OCI-LY3 (cell line): ENCODE data around the gene AFDN.

Experiments
- H2AFZ ChIP-seq: fragments of 200-600, 300-600 bp; shearing (Covaris generic); 2 replicates; pipeline ENCODE4 v1.6.0; 2014; ENCODE audit warnings: antibody characterized with exemption, low read depth, low read length
- H3K27ac ChIP-seq: fragments of 200-600, 300-600 bp; sonication (generic); 2 replicates; pipeline ENCODE4 v1.5.1; 2014; ENCODE audit warnings: mild to moderate bottlenecking, low read length, moderate library complexity, mixed read lengths
- H3K27me3 ChIP-seq: fragments of 200-600, 300-600 bp; sonication (generic); 2 replicates; pipeline ENCODE4 v1.6.1; 2014; ENCODE audit warnings: low read depth, low read length, mixed read lengths
- H3K36me3 ChIP-seq: fragments of 200-600, 300-600 bp; sonication (generic); replicated peaks from 2 replicates; pipeline ENCODE3; 2014; ENCODE audit warnings: low read depth, low read length, mixed read lengths
- H3K4me1 ChIP-seq: fragments of 300-600, 200-600 bp; sonication (generic); 2 replicates; pipeline ENCODE4 v1.6.1; 2014; ENCODE audit warnings: low read length, mixed read lengths
- H3K4me2 ChIP-seq: fragments of 200-600, 300-600 bp; sonication (generic); 2 replicates; pipeline ENCODE4 v1.6.1; 2014; ENCODE audit warnings: low read length, mixed read lengths
- H3K4me3 ChIP-seq: fragments of 300-600, 200-600 bp; sonication (generic); 2 replicates; pipeline ENCODE4 v1.5.1; 2014; ENCODE audit warnings: antibody characterized with exemption, mild to moderate bottlenecking, low read length, moderate library complexity
- H3K79me2 ChIP-seq: fragments of 300-600, 200-600 bp; shearing (Covaris generic); 2 replicates; pipeline ENCODE4 v1.6.1; 2014; ENCODE audit warnings: mild to moderate bottlenecking, low read length, mixed read lengths
- H3K9ac ChIP-seq: fragments of 300-600, 200-600 bp; shearing (Covaris generic); 2 replicates; pipeline ENCODE4 v1.6.0; 2014; ENCODE audit warnings: mild to moderate bottlenecking, low read length, moderate library complexity
- H3K9me3 ChIP-seq: fragments of 200-600, 300-600 bp; shearing (Covaris generic); 2 replicates; pipeline ENCODE4 v1.6.1; 2014; ENCODE audit warnings: low read length, mixed read lengths; ENCODE audit not compliant: insufficient read depth
- H4K20me1 ChIP-seq: fragments of 200-600, 300-600 bp; sonication (generic); 2 replicates; pipeline ENCODE4 v1.6.1; 2016; ENCODE audit warnings: low read length, mixed read lengths; ENCODE audit not compliant: insufficient read depth
- CTCF ChIP-seq: fragments of 200-600, 300-600 bp; sonication (generic); IDR thresholded peaks from 2 replicates; pipeline ENCODE4 v1.5.1; 2014; ENCODE audit warnings: antibody characterized with exemption, low read length, low read depth
- EZH2phosphoT487 ChIP-seq: fragments of 200-600 bp; shearing (Covaris generic); IDR thresholded peaks from 2 replicates; pipeline ENCODE4 v1.6.1; 2018; ENCODE audit warnings: antibody characterized with exemption, mixed run types, low read depth

The AFDN gene

DNA sequence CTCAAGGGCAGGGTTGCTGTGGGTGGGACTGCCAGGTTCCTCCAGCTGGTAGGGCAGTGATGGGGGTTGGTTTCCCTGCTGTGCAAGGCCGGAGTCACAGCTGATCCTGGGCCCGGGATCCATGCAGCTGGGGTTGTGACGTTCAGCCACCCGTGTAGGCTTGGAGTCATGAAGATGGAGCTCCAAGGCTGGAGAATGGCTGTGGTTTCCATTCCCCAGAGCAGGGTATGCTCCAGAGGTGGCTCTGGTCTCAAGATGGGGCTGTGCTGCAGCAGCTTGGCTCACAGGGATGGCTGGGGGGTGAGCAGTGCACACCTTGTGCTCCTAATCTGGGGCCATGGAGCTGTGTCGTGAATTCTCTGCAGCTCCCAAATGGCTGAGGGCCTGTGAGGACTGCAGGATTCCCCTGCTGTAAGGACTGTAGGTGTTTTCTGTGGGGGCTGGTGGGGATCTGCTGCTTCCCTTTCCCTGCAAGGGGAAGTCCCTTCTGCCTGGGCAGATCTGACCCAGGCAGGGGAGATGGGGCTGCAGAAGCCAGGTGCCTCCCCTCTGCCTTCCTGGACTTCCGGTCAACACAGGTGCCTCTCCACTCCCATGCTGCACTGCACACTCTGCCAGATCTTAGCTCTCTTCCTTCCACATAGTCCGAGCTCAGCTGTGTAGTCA, 186.7 kb downstream of the AFDN start:
- no peak overlapping the region for H2AFZ ChIP-seq
- no peak overlapping the region for H3K4me3 ChIP-seq
- H3K9ac ChIP-seq = no peak overlapping the region
- H3K79me2 ChIP-seq = no peaks in the 10 kb centered on the region
- no peak overlapping the region for H3K27ac ChIP-seq
- no peaks in the 10 kb centered on the region; the same call in 1 of the 2 replicates for H3K9me3 ChIP-seq
- H3K4me2 ChIP-seq = no peak overlapping the region; the same call in 1 of the 2 replicates
- H3K36me3 ChIP-seq = no peaks in the 10 kb centered on the region
- no peaks in the 10 kb centered on the region for H3K27me3 ChIP-seq
- TF ChIP-seq CTCF = no peak
- TF ChIP-seq EZH2phosphoT487 = no peak
- H3K4me1 ChIP-seq = peaks cover 6% of the 10 kb centered on the region
- H4K20me1 ChIP-seq = no peaks in the 10 kb centered on the region

DNA sequence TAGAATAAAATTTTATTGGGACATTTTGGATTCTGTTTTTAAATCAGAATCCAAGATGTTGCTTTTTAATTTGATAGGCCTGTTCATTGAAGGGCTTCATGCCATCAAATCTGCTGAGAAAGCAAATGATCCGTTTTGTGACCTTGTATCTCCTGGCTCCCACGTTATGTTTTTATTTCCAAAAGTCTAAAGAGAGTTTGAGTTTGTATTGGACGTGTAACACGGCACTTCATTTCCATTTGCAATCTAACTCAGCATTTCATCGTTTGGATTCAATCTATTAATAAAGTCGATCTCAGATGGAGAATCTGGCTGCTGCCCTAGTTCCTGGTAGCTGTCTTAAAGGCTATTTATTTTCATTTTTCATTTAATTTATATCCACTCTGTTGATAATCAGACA, 187.7 kb downstream of the AFDN start:
- Histone ChIP-seq H3K4me1 (peaks cover 6% of the 10 kb centered on the region), H3K9me3 (no peaks in the 10 kb centered on the region; the same call in 1 of the 2 replicates), H3K36me3 (no peaks in the 10 kb centered on the region), H3K27me3 (no peaks in the 10 kb centered on the region), H2AFZ (no peak overlapping the region), H3K79me2 (no peaks in the 10 kb centered on the region), H4K20me1 (no peaks in the 10 kb centered on the region), H3K9ac (no peak overlapping the region), H3K4me3 (no peak overlapping the region), H3K4me2 (no peak overlapping the region), H3K27ac (no peak overlapping the region)
- no peak for TF ChIP-seq CTCF
- TF ChIP-seq EZH2phosphoT487 = no peak

DNA sequence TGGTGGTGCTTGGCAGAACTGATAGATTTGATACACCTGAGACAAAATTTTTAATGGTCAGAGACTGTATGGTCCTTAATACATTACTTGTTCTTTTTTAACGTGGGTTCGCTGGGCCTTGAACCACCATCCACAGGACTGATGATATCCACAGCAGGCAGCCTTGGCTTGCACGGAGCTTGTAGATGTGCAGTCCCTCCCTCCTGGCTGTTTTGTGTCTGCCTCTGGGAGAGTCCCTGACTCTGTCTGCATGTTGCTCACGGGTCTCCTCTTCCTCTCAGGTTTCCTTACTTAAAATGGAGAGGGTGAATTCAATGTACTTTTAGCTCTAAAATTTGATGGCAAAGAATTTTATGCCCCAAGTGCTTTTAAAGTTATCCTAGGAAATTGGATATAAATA, 188.3 kb downstream of the AFDN start:
- Histone ChIP-seq H4K20me1 (no peaks in the 10 kb centered on the region), H3K27ac (no peak overlapping the region), H3K79me2 (no peaks in the 10 kb centered on the region), H3K4me3 (no peak overlapping the region), H3K9ac (no peak overlapping the region), H2AFZ (no peak overlapping the region), H3K36me3 (no peaks in the 10 kb centered on the region), H3K4me2 (no peak overlapping the region), H3K9me3 (no peaks in the 10 kb centered on the region; the same call in 1 of the 2 replicates), H3K27me3 (no peaks in the 10 kb centered on the region), H3K4me1 (peaks cover 6% of the 10 kb centered on the region)
- no peak for TF ChIP-seq EZH2phosphoT487
- TF ChIP-seq CTCF = no peak

- Histone ChIP-seq H3K27me3 (no peaks in the 10 kb centered on the region), H3K36me3 (no peaks in the 10 kb centered on the region), H3K4me1 (peaks cover 6% of the 10 kb centered on the region), H3K9me3 (no peaks in the 10 kb centered on the region; the same call in 1 of the 2 replicates), H3K4me2 (no peak overlapping the region), H3K4me3 (no peak overlapping the region), H3K9ac (no peak overlapping the region), H2AFZ (no peak overlapping the region), H3K27ac (no peak overlapping the region), H3K79me2 (no peaks in the 10 kb centered on the region), H4K20me1 (no peaks in the 10 kb centered on the region)
- TF ChIP-seq EZH2phosphoT487 (no peak), CTCF (no peak)
Observed at GRCh38 chr6:168015482-168016175, 188.9 kb downstream of the AFDN start.
